Spleen (tissue), 11 donors: ENCODE results near the gene SLIRP. TPM values are rescaled to one million over a fixed set of nuclear protein-coding genes. Genes with fewer than 3 reads are reported as not detected.

Experiments used
- DNase-seq: peaks from one replicate; pipeline ENCODE4 v3.0.0-alpha.2; 2020
- H3K27ac ChIP-seq, 8 donors: fragments of 200-600 bp; sonication (generic) in 7 of 8; 1 replicate in 4 of 8; 2 replicates in 4 of 8; pipeline versions ENCODE4 v1.5.0 to v1.8.0; 2016 to 2021; ENCODE audit warnings: inconsistent platforms in 4 of 8, mild to moderate bottlenecking in 4 of 8, moderate library complexity in 1 of 8
- H3K27me3 ChIP-seq, 7 donors: fragments of 200-600 bp; sonication (generic) in 6 of 7; replicated peaks in 1 of 7; 1 replicate in 4 of 7; 2 replicates in 3 of 7; pipeline versions ENCODE4 v1.5.0 to v1.8.0; 2016 to 2021; ENCODE audit warnings: inconsistent platforms in 3 of 7, mild to moderate bottlenecking in 1 of 7
- H3K36me3 ChIP-seq, 6 donors: fragments of 200-600 bp; sonication (generic) in 5 of 6; 1 replicate in 4 of 6; 2 replicates in 2 of 6; pipeline versions ENCODE4 v1.5.0 to v1.8.0; 2016 to 2021; ENCODE audit warnings: inconsistent platforms in 2 of 6
- H3K4me1 ChIP-seq, 6 donors: fragments of 200-600 bp; sonication (generic) in 5 of 6; 1 replicate in 3 of 6; 2 replicates in 3 of 6; pipeline versions ENCODE4 v1.5.0 to v1.8.0; 2016 to 2021; ENCODE audit warnings: inconsistent platforms in 3 of 6
- H3K4me3 ChIP-seq, 8 donors: fragments of 200-600 bp; sonication (generic) in 7 of 8; 1 replicate in 4 of 8; 2 replicates in 4 of 8; pipeline versions ENCODE4 v1.5.0 to v1.8.0; 2016 to 2021; ENCODE audit warnings: inconsistent platforms in 4 of 8, mild to moderate bottlenecking in 4 of 8, moderate library complexity in 2 of 8
- H3K9me3 ChIP-seq, 8 donors: fragments of 200-600 bp; sonication (generic) in 7 of 8; 1 replicate in 4 of 8; 2 replicates in 4 of 8; pipeline versions ENCODE4 v1.5.0 to v1.8.0; 2016 to 2021; ENCODE audit warnings: inconsistent platforms in 4 of 8
- CTCF ChIP-seq, 11 experiments: fragments of 200-600 bp in 7 of 11; fragments of 450-650 bp in 4 of 11; sonication (generic) in 4 of 11; IDR thresholded peaks in 8 of 11; conservative IDR thresholded peaks in 3 of 11; 1 replicate in 7 of 11; 2 replicates in 4 of 11; pipeline versions ENCODE4 v1.4.0 to v1.8.0; 2016 to 2021; ENCODE audit warnings: antibody characterized with exemption in 11 of 11, inconsistent platforms in 4 of 11, mild to moderate bottlenecking in 1 of 11
- POLR2A ChIP-seq, 3 donors: fragments of 450-650 bp; IDR thresholded peaks; one replicate each; pipeline ENCODE4 v1.5.1; 2017; ENCODE audit warnings: antibody characterized with exemption in 3 of 3, mild to moderate bottlenecking in 1 of 3
- POLR2AphosphoS5 ChIP-seq, 3 donors: sonication (generic); formaldehyde crosslinking; IDR thresholded peaks; one replicate each; pipeline ENCODE4 v1.5.1; 2017; ENCODE audit warnings: antibody characterized with exemption in 3 of 3
- WGBS, 5 donors: extraction: QIAGEN DNeasy Blood & Tissue Kit in 3 of 5; methylation state at CpG; one replicate each; pipeline versions ENCODE4 v1.1.5 to v1.1.7; 2013 to 2018; 5-methylcytosine and 5-hydroxymethylcytosine counted together
- intact Hi-C: fragments of 100-400 bp; cut with DNase I; formaldehyde crosslinking; loops from one replicate; pipeline ENCODE4 v1.15.0; 2023; ENCODE audit warnings: low total_unique reads
- polyA plus RNA-seq, 3 donors: library from polyadenylated mRNA; stranded (reverse); fragments of 200-250 nt; gene quantifications; one replicate each; pipeline ENCODE4 v1.2.1, GENCODE V29; 2013
- total RNA-seq, 7 donors: library from RNA; depleted of rRNA in 3 of 7; stranded (reverse); fragments of >200 nt in 3 of 7; fragmentation: NEBNext Ultra II Directional in 4 of 7; extraction: Animal tissue kit (Norgen Biotek cat#: 25700) in 4 of 7; gene quantifications; one replicate each; pipeline versions ENCODE4 v1.1.0 to v1.2.1, GENCODE V29; 2016 to 2021
- donor health status: healthy with polysubstance abuse.
- donor health status: DM: no; HTN: no; CAD: no; lungs with moderate emphysema.
- donor health status: DM: no; HTN: no; CAD: no.
- donor health status: Bipolar disorder and iron deficiency.
- donor health status: healthy.
- donor health status: DM: no; HTN: no; CAD: no.
- donor health status: DM: yes; HTN: yes; CAD: no.

The SLIRP gene
- total and polyA plus RNA-seq, 10 donors = 43.1 to 265 (median 145) TPM

GRCh38 chr14:77763316-77763715 lies 55.4 kb downstream of the SLIRP start:
- H3K27ac ChIP-seq = no peak overlapping the region
- DNase-seq = no peak
- H3K4me3 ChIP-seq = no peak overlapping the region
- 78 to 84% (median 79%) methylated on average over 1 of the region's 1 CpG for WGBS, 5 donors
- no peaks in the 10 kb centered on the region for H3K36me3 ChIP-seq
- H3K4me1 ChIP-seq = peaks cover 18 to 36% (median 27%) of the 10 kb centered on the region in 6 donors
- intact Hi-C loops = no loop called here
- H3K9me3 ChIP-seq = no peaks in the 10 kb centered on the region
- TF ChIP-seq CTCF (IDR thresholded peaks at IDR 0.05 in 8 of 11, conservative IDR thresholded peaks at IDR 0.05 in 3 of 11) (no peak), POLR2A (IDR thresholded peaks at IDR 0.05) (no peak), POLR2AphosphoS5 (IDR thresholded peaks at IDR 0.05) (no peak)
- H3K27me3 ChIP-seq = no peaks in the 10 kb centered on the region

GRCh38 chr14:77763978-77764377 lies 56.1 kb downstream of the SLIRP start:
- Histone ChIP-seq H3K36me3 (no peaks in the 10 kb centered on the region), H3K27me3 (no peaks in the 10 kb centered on the region), H3K27ac (no peak overlapping the region), H3K9me3 (no peaks in the 10 kb centered on the region), H3K4me3 (no peak overlapping the region), H3K4me1 (peaks cover 11 to 30% (median 23%) of the 10 kb centered on the region in 6 donors)
- no peak for DNase-seq
- 86 to 93% (median 88%) methylated on average over 3 of the region's 3 CpGs for WGBS, 5 donors
- intact Hi-C loops = no loop called here
- no peak for TF ChIP-seq POLR2AphosphoS5 (IDR thresholded peaks at IDR 0.05)
- no peak for TF ChIP-seq POLR2A (IDR thresholded peaks at IDR 0.05)
- TF ChIP-seq CTCF (IDR thresholded peaks at IDR 0.05 in 8 of 11, conservative IDR thresholded peaks at IDR 0.05 in 3 of 11) = no peak

Other genes with a start within 250 kb of the SLIRP start
- under 1 TPM in 5 of 7 donors, not detected in 2; 0.13 to 0.56 (median 0.43) TPM for gene ISM2, start 209.3 kb upstream of the SLIRP start, total RNA-seq
- gene ISM2, start 209.3 kb upstream of the SLIRP start, polyA plus RNA-seq = not detected
- gene SPTLC2, start 91.5 kb upstream of the SLIRP start, total RNA-seq = 100 to 1,000 TPM in 1 of 7 donors, 10 to 100 TPM in 6; 62.0 to 103 (median 79.7) TPM
- 10 to 100 TPM in 1 of 3 donors, 1 to 10 TPM in 2; 7.0 to 10.9 (median 7.3) TPM for gene SPTLC2, start 91.5 kb upstream of the SLIRP start, polyA plus RNA-seq
- gene ALKBH1, start 80 bp upstream of the SLIRP start, total RNA-seq = 10 to 100 TPM; 10.8 to 17.7 (median 13.2) TPM
- gene ALKBH1, start 80 bp upstream of the SLIRP start, polyA plus RNA-seq = 10 to 100 TPM in 1 of 3 donors, 1 to 10 TPM in 2; 7.7 to 10.1 (median 9.8) TPM
- 10 to 100 TPM; 46.3 to 77.3 (median 69.5) TPM for gene SNW1, start 53.1 kb downstream of the SLIRP start, total RNA-seq
- gene SNW1, start 53.1 kb downstream of the SLIRP start, polyA plus RNA-seq = 10 to 100 TPM; 35.2 to 46.1 (median 38.4) TPM
- 10 to 100 TPM in 3 of 7 donors, 1 to 10 TPM in 4; 5.4 to 14.0 (median 8.2) TPM for gene ADCK1, start 92.0 kb downstream of the SLIRP start, total RNA-seq
- gene ADCK1, start 92.0 kb downstream of the SLIRP start, polyA plus RNA-seq = 10 to 100 TPM in 1 of 3 donors, 1 to 10 TPM in 2; 5.0 to 10.8 (median 9.8) TPM